Esophagus muscularis mucosa (tissue), 4 donors: Measurements from ENCODE around the gene MAP4K4. TPM values are rescaled to one million over a fixed set of nuclear protein-coding genes. Genes with fewer than 3 reads are reported as not detected.

Experiments
- DNase-seq: peaks from one replicate; pipeline ENCODE4 v3.0.0-alpha.2; 2017; ENCODE audit errors: extremely low spot score
- H3K27ac ChIP-seq, 4 donors: fragments of 200-600 bp; sonication (generic); replicated peaks in 1 of 4; 1 replicate in 3 of 4; 2 replicates in 1 of 4; pipeline ENCODE4 v1.5.1; 2016 to 2019; ENCODE audit warnings: mild to moderate bottlenecking in 1 of 4
- H3K27me3 ChIP-seq, 4 donors: fragments of 200-600 bp; sonication (generic); one replicate each; pipeline versions ENCODE4 v1.5.1 to v1.6.0; 2016 to 2019
- H3K36me3 ChIP-seq, 4 donors: fragments of 200-600 bp; sonication (generic); one replicate each; pipeline ENCODE4 v1.5.1; 2016 to 2019
- H3K4me1 ChIP-seq, 4 donors: fragments of 200-600 bp; sonication (generic); one replicate each; pipeline ENCODE4 v1.5.1; 2016 to 2019
- H3K4me3 ChIP-seq, 4 donors: fragments of 200-600 bp; sonication (generic); 1 replicate in 2 of 4; 2 replicates in 2 of 4; pipeline ENCODE4 v1.5.1; 2016 to 2019; ENCODE audit warnings: mild to moderate bottlenecking in 4 of 4, moderate library complexity in 1 of 4
- H3K9me3 ChIP-seq, 4 donors: fragments of 200-600 bp; sonication (generic); 1 replicate in 3 of 4; 2 replicates in 1 of 4; pipeline ENCODE4 v1.5.1; 2016 to 2019
- CTCF ChIP-seq, 3 experiments: fragments of 200-600 bp in 2 of 3; fragments of 450-650 bp in 1 of 3; sonication (generic) in 2 of 3; IDR thresholded peaks; one replicate each; pipeline ENCODE4 v1.5.1; 2017 to 2019; ENCODE audit warnings: antibody characterized with exemption in 3 of 3, mild to moderate bottlenecking in 2 of 3, moderate library complexity in 1 of 3
- EP300 ChIP-seq: sonication (generic); formaldehyde crosslinking; IDR thresholded peaks from one replicate; pipeline ENCODE4 v1.6.1; 2017; ENCODE audit warnings: antibody characterized with exemption
- POLR2A ChIP-seq: fragments of 450-650 bp; IDR thresholded peaks from one replicate; pipeline ENCODE4 v1.6.1; 2017; ENCODE audit warnings: antibody characterized with exemption, moderate library complexity, mild to moderate bottlenecking, low read depth
- POLR2AphosphoS5 ChIP-seq, 2 donors: sonication (generic); formaldehyde crosslinking; IDR thresholded peaks; one replicate each; pipeline ENCODE4 v1.6.1; 2017; ENCODE audit warnings: antibody characterized with exemption in 2 of 2
- WGBS: methylation state at CpG from one replicate; pipeline ENCODE4 v1.1.5; 2018; 5-methylcytosine and 5-hydroxymethylcytosine counted together
- intact Hi-C: fragments of 100-400 bp; cut with DNase I; formaldehyde crosslinking; loops from one replicate; pipeline ENCODE4 v1.15.1; 2023
- total RNA-seq, 4 donors: library from RNA; depleted of rRNA; stranded (reverse); fragments of >200 nt; gene quantifications; one replicate each; pipeline versions ENCODE4 v1.1.0 to v1.2.1, GENCODE V29; 2016

MAP4K4 gene
- total RNA-seq, 4 donors from 2014 or later: 37.8 to 59.0 (median 51.7) TPM

GRCh38 chr2:101752716-101753616, 55.5 kb downstream of the MAP4K4 start:
- H3K27ac ChIP-seq: peak overlapping the region in 3 of 4 donors; percentile 17 to 39 (median 18)
- H3K36me3 ChIP-seq: no peaks in the 10 kb centered on the region
- peak; percentile 88 for DNase-seq
- no peaks in the 10 kb centered on the region for H3K27me3 ChIP-seq
- intact Hi-C loops: no loop called here
- H3K4me1 ChIP-seq: peaks cover 59 to 68% (median 66%) of the 10 kb centered on the region in 4 donors
- 12% methylated on average over 4 of the region's 5 CpGs for WGBS
- H3K4me3 ChIP-seq: peak overlapping the region in 1 of 4 donors; percentile 7
- no peaks in the 10 kb centered on the region for H3K9me3 ChIP-seq
- TF ChIP-seq POLR2A (no peak), CTCF (IDR thresholded peaks at IDR 0.05) (no peak), EP300 (no peak), POLR2AphosphoS5 (IDR thresholded peaks at IDR 0.05) (no peak)

GRCh38 chr2:101753720-101754490, 56.4 kb downstream of the MAP4K4 start:
- 76% methylated on average over 5 of the region's 5 CpGs for WGBS
- TF ChIP-seq EP300 (no peak), POLR2AphosphoS5 (IDR thresholded peaks at IDR 0.05) (no peak), POLR2A (no peak), CTCF (IDR thresholded peaks at IDR 0.05) (no peak)
- no peaks in the 10 kb centered on the region for H3K36me3 ChIP-seq
- H3K4me3 ChIP-seq: no peak overlapping the region
- no peaks in the 10 kb centered on the region for H3K9me3 ChIP-seq
- H3K27me3 ChIP-seq: no peaks in the 10 kb centered on the region
- H3K27ac ChIP-seq: peak overlapping the region in 1 of 4 donors; percentile 36
- peak; percentile 60 for DNase-seq
- intact Hi-C loops: no loop called here
- H3K4me1 ChIP-seq: peaks cover 61 to 73% (median 68%) of the 10 kb centered on the region in 4 donors

- Histone ChIP-seq H3K9me3 (no peaks in the 10 kb centered on the region), H3K36me3 (no peaks in the 10 kb centered on the region), H3K27me3 (no peaks in the 10 kb centered on the region), H3K27ac (peak overlapping the region in 3 of 4 donors; percentile 15 to 38 (median 36)), H3K4me3 (no peak overlapping the region), H3K4me1 (peaks cover 63 to 75% (median 71%) of the 10 kb centered on the region in 4 donors)
- intact Hi-C loops: no loop called here
- DNase-seq: peak; percentile 57
- no peak for TF ChIP-seq CTCF (IDR thresholded peaks at IDR 0.05)
- no peak for TF ChIP-seq EP300
- no peak for TF ChIP-seq POLR2AphosphoS5 (IDR thresholded peaks at IDR 0.05)
- no peak for TF ChIP-seq POLR2A
- whole genome bisulfite sequencing: 43% methylated on average over 2 of the region's 2 CpGs
Observed at GRCh38 chr2:101754618-101755017, 57.1 kb downstream of the MAP4K4 start.

GRCh38 chr2:101756266-101756665, 58.8 kb downstream of the MAP4K4 start:
- Histone ChIP-seq H3K27ac (no peak overlapping the region), H3K4me3 (no peak overlapping the region), H3K4me1 (peaks cover 58 to 68% (median 62%) of the 10 kb centered on the region in 4 donors), H3K27me3 (no peaks in the 10 kb centered on the region), H3K9me3 (no peaks in the 10 kb centered on the region), H3K36me3 (no peaks in the 10 kb centered on the region)
- peak; percentile 50 for DNase-seq
- intact Hi-C loops: no loop called here
- TF ChIP-seq CTCF (IDR thresholded peaks at IDR 0.05) (no peak), POLR2AphosphoS5 (IDR thresholded peaks at IDR 0.05) (no peak), POLR2A (no peak), EP300 (no peak)
- 81% methylated on average over 3 of the region's 3 CpGs for WGBS
